Measurements from ENCODE around the gene SVIL. TPM values are rescaled to one million over a fixed set of nuclear protein-coding genes. Genes with fewer than 3 reads are reported as not detected.

SVIL gene
- polyA plus RNA-seq, 1 donor (not counting 4 experiments of a cell fraction or from before 2014, with no cell fraction given), result 16.2 TPM

GRCh38 chr10:29522061-29522855 lies 112.5 kb downstream of the SVIL start:
- FAIRE-seq (no peak), DNase-seq (ENCODE audit: low read depth, low spot score) (no peak)
- Histone ChIP-seq H3K27ac (ENCODE audit: control insufficient read depth, insufficient read depth, low read length) (no peak overlapping the region), H3K4me1 (ENCODE audit: control insufficient read depth, extremely low read depth, insufficient read depth, low read length) (no peaks in the 10 kb centered on the region), H3K9ac (ENCODE audit: control insufficient read depth, extremely low read depth, insufficient read depth, low read length) (no peak overlapping the region), H3K9me3 (ENCODE audit: control insufficient read depth, low read depth, low read length) (no peaks in the 10 kb centered on the region), H3K9me1 (ENCODE audit: control insufficient read depth, extremely low read depth, insufficient read depth, low read length) (no peaks in the 10 kb centered on the region), H3K36me3 (ENCODE audit: control insufficient read depth in 2 of 2, extremely low read depth in 1 of 2, insufficient read depth in 2 of 2, low read length in 2 of 2) (peaks cover 21 to 23% of the 10 kb centered on the region in 2 experiments), H3K79me2 (ENCODE audit: control insufficient read depth, insufficient read depth, low read length) (no peaks in the 10 kb centered on the region), H3K4me3 (ENCODE audit: control insufficient read depth in 2 of 3, extremely low read depth in 1 of 3, insufficient read depth in 2 of 3, low read depth in 1 of 3, low read length in 3 of 3) (no peak overlapping the region), H3K4me2 (ENCODE audit: control insufficient read depth, extremely low read depth, insufficient read depth, low read depth, low read length) (no peak overlapping the region), H2AFZ (ENCODE audit: control insufficient read depth, low read length) (no peak overlapping the region), H3K27me3 (ENCODE audit: control insufficient read depth, extremely low read depth, insufficient read depth, low read length) (no peaks in the 10 kb centered on the region), H4K20me1 (ENCODE audit: control insufficient read depth, extremely low read depth, insufficient read depth, low read length) (no peaks in the 10 kb centered on the region)
- dilution Hi-C loops (cut with MboI; ENCODE audit: extremely low pct_ligation_motif_present, low sequenced_read_pairs), result no loop called here
- TF ChIP-seq CTCF (optimal IDR thresholded peaks at IDR 0.05 in 1 of 3, IDR thresholded peaks at IDR 0.05 in 1 of 3, conservative IDR thresholded peaks at IDR 0.05 in 1 of 3; ENCODE audit: extremely low read depth in 1 of 3, insufficient read depth in 2 of 3, low read length in 3 of 3) (no peak), EZH2 (IDR thresholded peaks at IDR 0.05; ENCODE audit: low read length) (no peak)

- Histone ChIP-seq H3K9me3 (ENCODE audit: control insufficient read depth, low read depth, low read length) (no peaks in the 10 kb centered on the region), H3K79me2 (ENCODE audit: control insufficient read depth, insufficient read depth, low read length) (no peaks in the 10 kb centered on the region), H3K4me2 (ENCODE audit: control insufficient read depth, extremely low read depth, insufficient read depth, low read depth, low read length) (no peak overlapping the region), H3K27me3 (ENCODE audit: control insufficient read depth, extremely low read depth, insufficient read depth, low read length) (no peaks in the 10 kb centered on the region), H3K4me3 (ENCODE audit: control insufficient read depth in 2 of 3, extremely low read depth in 1 of 3, insufficient read depth in 2 of 3, low read depth in 1 of 3, low read length in 3 of 3) (no peak overlapping the region), H2AFZ (ENCODE audit: control insufficient read depth, low read length) (no peak overlapping the region), H4K20me1 (ENCODE audit: control insufficient read depth, extremely low read depth, insufficient read depth, low read length) (no peaks in the 10 kb centered on the region), H3K4me1 (ENCODE audit: control insufficient read depth, extremely low read depth, insufficient read depth, low read length) (no peaks in the 10 kb centered on the region), H3K9me1 (ENCODE audit: control insufficient read depth, extremely low read depth, insufficient read depth, low read length) (no peaks in the 10 kb centered on the region), H3K27ac (ENCODE audit: control insufficient read depth, insufficient read depth, low read length) (no peak overlapping the region), H3K36me3 (ENCODE audit: control insufficient read depth in 2 of 2, extremely low read depth in 1 of 2, insufficient read depth in 2 of 2, low read length in 2 of 2) (peaks cover 21 to 23% of the 10 kb centered on the region in 2 experiments), H3K9ac (ENCODE audit: control insufficient read depth, extremely low read depth, insufficient read depth, low read length) (no peak overlapping the region)
- dilution Hi-C loops (cut with MboI; ENCODE audit: extremely low pct_ligation_motif_present, low sequenced_read_pairs), result no loop called here
- TF ChIP-seq EZH2 (IDR thresholded peaks at IDR 0.05; ENCODE audit: low read length), result no peak
- TF ChIP-seq CTCF (optimal IDR thresholded peaks at IDR 0.05 in 1 of 3, IDR thresholded peaks at IDR 0.05 in 1 of 3, conservative IDR thresholded peaks at IDR 0.05 in 1 of 3; ENCODE audit: extremely low read depth in 1 of 3, insufficient read depth in 2 of 3, low read length in 3 of 3), result no peak
- DNase-seq (ENCODE audit: low read depth, low spot score) (no peak), FAIRE-seq (no peak)
Observed at GRCh38 chr10:29519659-29520058, 115.1 kb downstream of the SVIL start.

All from keratinocyte (primary cell).